BLaER1 (cell line): Measurements from ENCODE around the gene STAT6.

Experiments
- H3K27ac ChIP-seq: shearing (Covaris generic); formaldehyde crosslinking; 2 replicates; pipeline ENCODE4 v1.8.1; 2022
- H3K27me3 ChIP-seq: shearing (Covaris generic); formaldehyde crosslinking; 2 replicates; pipeline ENCODE4 v1.8.1; 2022
- H3K36me3 ChIP-seq: shearing (Covaris generic); formaldehyde crosslinking; 2 replicates; pipeline ENCODE4 v1.8.1; 2022
- H3K4me1 ChIP-seq: shearing (Covaris generic); formaldehyde crosslinking; 2 replicates; pipeline ENCODE4 v1.8.1; 2022
- H3K4me2 ChIP-seq: shearing (Covaris generic); formaldehyde crosslinking; 2 replicates; pipeline ENCODE4 v1.8.1; 2022
- H3K4me3 ChIP-seq: shearing (Covaris generic); formaldehyde crosslinking; 2 replicates; pipeline ENCODE4 v1.8.1; 2022
- H3K9ac ChIP-seq: shearing (Covaris generic); formaldehyde crosslinking; 2 replicates; pipeline ENCODE4 v1.8.1; 2022
- H3K9me3 ChIP-seq: shearing (Covaris generic); formaldehyde crosslinking; 2 replicates; pipeline ENCODE4 v1.8.1; 2022
- H4K20me1 ChIP-seq: shearing (Covaris generic); formaldehyde crosslinking; 2 replicates; pipeline ENCODE4 v1.8.1; 2022
- Cebpa-rat ChIP-seq: shearing (Covaris generic); IDR thresholded peaks from 2 replicates; pipeline ENCODE4 v1.8.1; 2022

Gene STAT6

GRCh38 chr12:57146092-57146491 lies 34.9 kb upstream of the STAT6 start:
- H3K9me3 ChIP-seq = no peaks in the 10 kb centered on the region
- H3K4me2 ChIP-seq = no peak overlapping the region
- no peak overlapping the region for H3K27ac ChIP-seq
- TF ChIP-seq Cebpa-rat = no peak
- no peak overlapping the region for H3K4me3 ChIP-seq
- H3K36me3 ChIP-seq = peaks cover 63% of the 10 kb centered on the region
- H3K27me3 ChIP-seq = no peaks in the 10 kb centered on the region
- H3K9ac ChIP-seq = no peak overlapping the region
- peaks cover 46% of the 10 kb centered on the region for H3K4me1 ChIP-seq
- H4K20me1 ChIP-seq = no peaks in the 10 kb centered on the region

GRCh38 chr12:57145460-57146059 lies 34.4 kb upstream of the STAT6 start:
- no peaks in the 10 kb centered on the region for H3K9me3 ChIP-seq
- H3K9ac ChIP-seq = no peak overlapping the region
- no peak for TF ChIP-seq Cebpa-rat
- H4K20me1 ChIP-seq = no peaks in the 10 kb centered on the region
- no peak overlapping the region for H3K4me2 ChIP-seq
- peaks cover 46% of the 10 kb centered on the region for H3K4me1 ChIP-seq
- H3K27me3 ChIP-seq = no peaks in the 10 kb centered on the region
- no peak overlapping the region for H3K4me3 ChIP-seq
- no peak overlapping the region for H3K27ac ChIP-seq
- peaks cover 63% of the 10 kb centered on the region for H3K36me3 ChIP-seq

- Histone ChIP-seq H3K27ac (no peak overlapping the region), H3K4me1 (peaks cover 40% of the 10 kb centered on the region), H4K20me1 (no peaks in the 10 kb centered on the region), H3K4me2 (peak overlapping the region; percentile 12; the same call in 1 of the 2 replicates), H3K36me3 (peaks cover 70% of the 10 kb centered on the region), H3K27me3 (no peaks in the 10 kb centered on the region), H3K9me3 (no peaks in the 10 kb centered on the region), H3K4me3 (no peak overlapping the region), H3K9ac (no peak overlapping the region)
- TF ChIP-seq Cebpa-rat = no peak
These were observed 32.3 kb upstream of the STAT6 start for GRCh38 chr12:57143454-57143853.

GRCh38 chr12:57142727-57143126 lies 31.6 kb upstream of the STAT6 start:
- peaks cover 72% of the 10 kb centered on the region for H3K36me3 ChIP-seq
- peak overlapping the region; percentile 12; the same call in 1 of the 2 replicates for H3K4me2 ChIP-seq
- H3K27me3 ChIP-seq = no peaks in the 10 kb centered on the region
- no peak for TF ChIP-seq Cebpa-rat
- no peak overlapping the region for H3K9ac ChIP-seq
- H3K9me3 ChIP-seq = no peaks in the 10 kb centered on the region
- H3K4me1 ChIP-seq = peaks cover 37% of the 10 kb centered on the region
- no peak overlapping the region for H3K4me3 ChIP-seq
- no peaks in the 10 kb centered on the region for H4K20me1 ChIP-seq
- H3K27ac ChIP-seq = no peak overlapping the region

- Histone ChIP-seq H3K27me3 (no peaks in the 10 kb centered on the region), H3K27ac (no peak overlapping the region), H3K36me3 (peaks cover 72% of the 10 kb centered on the region), H3K4me2 (no peak overlapping the region), H3K9me3 (no peaks in the 10 kb centered on the region), H4K20me1 (no peaks in the 10 kb centered on the region), H3K4me1 (peaks cover 31% of the 10 kb centered on the region), H3K4me3 (no peak overlapping the region), H3K9ac (no peak overlapping the region)
- TF ChIP-seq Cebpa-rat = no peak
These were observed 31.0 kb upstream of the STAT6 start for GRCh38 chr12:57142121-57142520.

GRCh38 chr12:57141249-57141648 lies 30.1 kb upstream of the STAT6 start:
- Histone ChIP-seq H3K4me1 (peaks cover 22% of the 10 kb centered on the region), H3K36me3 (peaks cover 66% of the 10 kb centered on the region), H4K20me1 (no peaks in the 10 kb centered on the region), H3K27me3 (no peaks in the 10 kb centered on the region), H3K4me3 (no peak overlapping the region), H3K9ac (no peak overlapping the region), H3K4me2 (no peak overlapping the region), H3K27ac (no peak overlapping the region), H3K9me3 (no peaks in the 10 kb centered on the region)
- TF ChIP-seq Cebpa-rat = no peak

GRCh38 chr12:57139796-57140649 lies 28.9 kb upstream of the STAT6 start:
- Histone ChIP-seq H3K4me3 (no peak overlapping the region), H3K36me3 (peaks cover 54% of the 10 kb centered on the region), H4K20me1 (no peaks in the 10 kb centered on the region), H3K27me3 (no peaks in the 10 kb centered on the region), H3K4me2 (no peak overlapping the region), H3K9me3 (no peaks in the 10 kb centered on the region), H3K4me1 (peaks cover 24% of the 10 kb centered on the region), H3K27ac (no peak overlapping the region), H3K9ac (no peak overlapping the region)
- no peak for TF ChIP-seq Cebpa-rat

- no peak overlapping the region for H3K4me2 ChIP-seq
These were observed 27.5 kb upstream of the STAT6 start for GRCh38 chr12:57138526-57139272.

GRCh38 chr12:57135527-57136326 lies 24.6 kb upstream of the STAT6 start:
- TF ChIP-seq Cebpa-rat = no peak
- no peaks in the 10 kb centered on the region for H3K9me3 ChIP-seq
- H3K36me3 ChIP-seq = peaks cover 19% of the 10 kb centered on the region; the same call in 1 of the 2 replicates
- peak overlapping the region; percentile 33; the same call in 1 of the 2 replicates for H3K4me2 ChIP-seq
- no peaks in the 10 kb centered on the region for H3K27me3 ChIP-seq
- 0 out of 2 replicates have a peak overlapping the region, but pooled peaks have one; percentile 10 for H3K27ac ChIP-seq
- H3K4me1 ChIP-seq = peaks cover 17% of the 10 kb centered on the region
- no peak overlapping the region for H3K9ac ChIP-seq
- peaks cover 20% of the 10 kb centered on the region for H4K20me1 ChIP-seq
- H3K4me3 ChIP-seq = no peak overlapping the region

More at GRCh38 chr12:57138526-57139272, 27.5 kb upstream of the STAT6 start:
- no peak for TF ChIP-seq Cebpa-rat
- Histone ChIP-seq H4K20me1 (no peaks in the 10 kb centered on the region), H3K4me3 (no peak overlapping the region), H3K27me3 (no peaks in the 10 kb centered on the region), H3K9ac (no peak overlapping the region), H3K4me1 (peaks cover 25% of the 10 kb centered on the region), H3K36me3 (peaks cover 48% of the 10 kb centered on the region), H3K9me3 (no peaks in the 10 kb centered on the region), H3K27ac (no peak overlapping the region)
